DND-41 (cell line): ENCODE data around the gene ABCF2.

Experiments
- ATAC-seq: fragments of 200-7000 bp; cut with Tn5 transposase; 3 replicates; pipeline ENCODE4 v1.9.1; 2021; ENCODE audit warnings: low read depth; ENCODE audit not compliant: insufficient read depth
- DNase-seq: peaks from one replicate; pipeline ENCODE4 v3.0.0-alpha.2; 2020
- H2AFZ ChIP-seq: 2 replicates; pipeline ENCODE4 v1.6.0; 2012; ENCODE audit warnings: low read depth, low read length
- H3K27ac ChIP-seq: 2 replicates; pipeline ENCODE4 v1.5.1; 2012; ENCODE audit warnings: low read length, inconsistent platforms
- H3K27me3 ChIP-seq: fragments of 200-600 bp; sonication (generic); 2 replicates; pipeline ENCODE4 v1.6.0; 2012; ENCODE audit warnings: low read length, mild to moderate bottlenecking, inconsistent platforms; ENCODE audit not compliant: insufficient read depth, poor library complexity
- H3K36me3 ChIP-seq: 2 replicates; pipeline ENCODE4 v1.5.1; 2012; ENCODE audit warnings: low read length, inconsistent platforms; ENCODE audit not compliant: insufficient read depth
- H3K4me1 ChIP-seq: 2 replicates; pipeline ENCODE4 v1.5.1; 2012; ENCODE audit warnings: mild to moderate bottlenecking, low read length; ENCODE audit not compliant: insufficient read depth
- H3K4me2 ChIP-seq: 2 replicates; pipeline ENCODE4 v1.6.0; 2012; ENCODE audit warnings: mild to moderate bottlenecking, moderate library complexity, low read length, inconsistent platforms; ENCODE audit not compliant: insufficient read depth
- H3K4me3 ChIP-seq, 2 experiments: fragments of 200-600 bp in 1 of 2; shearing (Covaris generic) in 1 of 2; 2 replicates each; pipeline ENCODE4 v1.5.1; 2012 to 2016; ENCODE audit warnings: inconsistent platforms in 2 of 2, low read length in 2 of 2, mild to moderate bottlenecking in 2 of 2, low read depth in 1 of 2, moderate library complexity in 1 of 2
- H3K79me2 ChIP-seq: 2 replicates; pipeline ENCODE4 v1.6.0; 2012; ENCODE audit warnings: low read length, inconsistent platforms; ENCODE audit not compliant: insufficient read depth
- H3K9ac ChIP-seq: 2 replicates; pipeline ENCODE4 v1.6.0; 2012; ENCODE audit warnings: low read depth, mild to moderate bottlenecking, inconsistent platforms, low read length, moderate library complexity
- H3K9me3 ChIP-seq: 2 replicates; pipeline ENCODE4 v1.5.1; 2012; ENCODE audit warnings: low read length, moderate library complexity, mild to moderate bottlenecking, inconsistent platforms; ENCODE audit not compliant: insufficient read depth, severe bottlenecking
- H4K20me1 ChIP-seq: 2 replicates; pipeline ENCODE4 v1.6.0; 2012; ENCODE audit warnings: low read length; ENCODE audit not compliant: insufficient read depth
- EZH2 ChIP-seq: IDR thresholded peaks from 3 replicates; pipeline ENCODE4 v1.6.1; 2012; ENCODE audit warnings: borderline replicate concordance, low read depth, mild to moderate bottlenecking, moderate library complexity, low read length, inconsistent platforms; ENCODE audit not compliant: severe bottlenecking
- TF ChIP-seq, protein P1 (sequence below): IDR thresholded peaks from 2 replicates; pipeline ENCODE4 v1.5.1; 2012; ENCODE audit warnings: borderline replicate concordance, low read length, moderate library complexity, mild to moderate bottlenecking; ENCODE audit not compliant: poor library complexity, severe bottlenecking; ENCODE audit errors: extremely low read depth

ABCF2 gene

DNA sequence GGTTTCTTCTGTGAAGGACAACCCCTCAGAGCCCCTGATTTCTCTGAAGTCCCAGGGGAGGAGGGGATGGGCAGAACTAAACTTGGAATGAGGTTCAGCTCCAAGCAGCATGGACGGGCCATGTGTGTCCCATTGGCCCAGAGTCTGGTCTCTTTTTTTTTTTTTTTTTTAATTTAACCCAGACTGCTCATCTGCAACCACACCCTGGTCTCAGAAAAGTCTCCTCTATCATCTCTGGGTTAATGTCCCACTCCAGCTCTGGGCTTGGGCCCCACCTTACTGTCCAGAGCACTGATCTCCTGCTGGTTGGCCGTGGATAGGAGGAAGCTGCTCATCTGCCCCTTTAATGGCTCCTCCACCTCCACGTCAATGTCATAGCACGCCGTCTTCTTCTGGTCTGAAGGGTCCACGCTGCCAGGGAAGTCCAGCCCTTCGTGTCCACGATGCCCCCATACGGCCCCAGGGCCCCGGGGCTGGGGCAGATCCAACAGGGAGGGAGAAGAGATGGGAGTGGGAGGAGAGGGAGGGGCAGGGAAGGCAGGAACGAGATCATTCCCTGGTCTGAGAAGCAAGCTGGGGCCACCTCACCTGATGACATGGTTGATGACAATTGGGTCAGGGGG lies 12.9 kb upstream of the ABCF2 start:
- no peak overlapping the region for H3K9ac ChIP-seq
- DNase-seq (no peak), ATAC-seq (no peak)
- H3K9me3 ChIP-seq = no peaks in the 10 kb centered on the region
- TF ChIP-seq, protein P1, sequence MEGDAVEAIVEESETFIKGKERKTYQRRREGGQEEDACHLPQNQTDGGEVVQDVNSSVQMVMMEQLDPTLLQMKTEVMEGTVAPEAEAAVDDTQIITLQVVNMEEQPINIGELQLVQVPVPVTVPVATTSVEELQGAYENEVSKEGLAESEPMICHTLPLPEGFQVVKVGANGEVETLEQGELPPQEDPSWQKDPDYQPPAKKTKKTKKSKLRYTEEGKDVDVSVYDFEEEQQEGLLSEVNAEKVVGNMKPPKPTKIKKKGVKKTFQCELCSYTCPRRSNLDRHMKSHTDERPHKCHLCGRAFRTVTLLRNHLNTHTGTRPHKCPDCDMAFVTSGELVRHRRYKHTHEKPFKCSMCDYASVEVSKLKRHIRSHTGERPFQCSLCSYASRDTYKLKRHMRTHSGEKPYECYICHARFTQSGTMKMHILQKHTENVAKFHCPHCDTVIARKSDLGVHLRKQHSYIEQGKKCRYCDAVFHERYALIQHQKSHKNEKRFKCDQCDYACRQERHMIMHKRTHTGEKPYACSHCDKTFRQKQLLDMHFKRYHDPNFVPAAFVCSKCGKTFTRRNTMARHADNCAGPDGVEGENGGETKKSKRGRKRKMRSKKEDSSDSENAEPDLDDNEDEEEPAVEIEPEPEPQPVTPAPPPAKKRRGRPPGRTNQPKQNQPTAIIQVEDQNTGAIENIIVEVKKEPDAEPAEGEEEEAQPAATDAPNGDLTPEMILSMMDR = no peak
- TF ChIP-seq EZH2 = no peak
- H3K27ac ChIP-seq = no peak overlapping the region
- peaks cover 36% of the 10 kb centered on the region for H3K4me1 ChIP-seq
- no peak overlapping the region for H3K4me3 ChIP-seq
- peaks cover 44% of the 10 kb centered on the region for H4K20me1 ChIP-seq
- no peak overlapping the region for H2AFZ ChIP-seq
- H3K4me2 ChIP-seq = no peak overlapping the region
- H3K27me3 ChIP-seq = peaks cover 6% of the 10 kb centered on the region
- H3K79me2 ChIP-seq = peaks cover 21% of the 10 kb centered on the region
- peaks cover 44% of the 10 kb centered on the region for H3K36me3 ChIP-seq

DNA sequence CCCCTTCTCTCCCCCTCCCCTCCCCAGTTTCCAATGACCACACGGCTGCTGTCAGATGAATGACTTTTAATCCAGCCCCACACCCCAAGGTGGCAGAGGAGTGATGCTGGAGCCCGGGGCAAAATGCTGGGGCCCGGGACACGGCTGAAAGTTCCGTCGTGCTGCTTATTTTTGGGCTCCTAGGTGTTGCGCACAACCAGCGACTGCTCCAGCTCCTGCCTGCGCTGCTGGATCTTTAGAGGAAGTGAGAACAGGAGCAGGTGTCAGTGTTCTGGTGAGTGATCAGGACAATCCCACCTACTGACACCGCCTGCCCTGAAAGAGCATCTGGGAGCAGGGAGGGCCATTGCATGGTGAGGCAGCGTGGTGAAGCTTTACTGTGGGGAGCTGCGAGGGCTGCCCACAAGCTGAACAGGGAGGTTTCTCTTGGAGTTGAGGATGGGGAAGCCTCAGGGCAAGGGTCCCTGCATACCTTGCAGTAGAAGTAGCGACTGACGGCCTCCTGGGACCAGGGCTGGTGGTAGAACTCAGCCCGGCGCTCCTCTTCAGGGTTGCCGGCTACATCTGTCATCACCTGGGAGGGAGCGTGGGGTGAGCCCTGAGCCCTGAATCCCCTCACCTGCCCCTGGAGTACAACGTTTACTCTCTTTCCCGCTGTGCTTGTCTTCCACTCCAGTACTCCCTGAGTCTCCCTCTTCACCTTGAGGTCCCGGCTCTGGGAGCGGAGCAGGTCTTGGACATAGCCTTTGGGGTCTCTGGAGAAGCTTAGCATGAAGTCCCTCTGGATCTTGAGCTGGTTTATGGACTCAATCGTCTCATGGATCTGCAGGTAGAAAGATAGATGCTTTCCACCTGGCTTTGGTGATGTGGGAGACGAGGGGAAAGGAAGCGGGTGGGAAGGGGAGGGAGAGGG lies 12.2 kb upstream of the ABCF2 start:
- TF ChIP-seq, protein P1 = no peak
- TF ChIP-seq EZH2 = no peak
- Histone ChIP-seq H3K9ac (no peak overlapping the region), H3K27ac (no peak overlapping the region), H4K20me1 (peaks cover 47% of the 10 kb centered on the region), H3K79me2 (peaks cover 29% of the 10 kb centered on the region), H3K4me3 (no peak overlapping the region), H3K27me3 (no peaks in the 10 kb centered on the region), H3K4me1 (peaks cover 35% of the 10 kb centered on the region), H3K9me3 (no peaks in the 10 kb centered on the region), H3K36me3 (peaks cover 52% of the 10 kb centered on the region), H2AFZ (no peak overlapping the region), H3K4me2 (no peak overlapping the region)
- no peak for ATAC-seq
- DNase-seq = no peak

DNA sequence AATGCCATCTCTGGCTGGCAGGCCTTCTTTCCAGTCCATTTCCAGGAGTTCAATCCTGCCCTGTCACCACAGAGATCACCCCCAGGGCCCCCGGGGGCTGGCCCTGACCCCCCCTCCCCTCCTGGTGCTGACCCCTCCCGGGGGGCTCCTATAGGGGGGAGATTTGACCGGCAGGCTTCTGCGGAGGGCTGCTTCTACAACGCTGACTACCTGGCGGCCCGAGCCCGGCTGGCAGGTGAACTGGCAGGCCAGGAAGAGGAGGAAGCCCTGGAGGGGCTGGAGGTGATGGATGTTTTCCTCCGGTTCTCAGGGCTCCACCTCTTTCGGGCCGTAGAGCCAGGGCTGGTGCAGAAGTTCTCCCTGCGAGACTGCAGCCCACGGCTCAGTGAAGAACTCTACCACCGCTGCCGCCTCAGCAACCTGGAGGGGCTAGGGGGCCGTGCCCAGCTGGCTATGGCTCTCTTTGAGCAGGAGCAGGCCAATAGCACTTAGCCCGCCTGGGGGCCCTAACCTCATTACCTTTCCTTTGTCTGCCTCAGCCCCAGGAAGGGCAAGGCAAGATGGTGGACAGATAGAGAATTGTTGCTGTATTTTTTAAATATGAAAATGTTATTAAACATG lies 11.3 kb upstream of the ABCF2 start:
- no peak overlapping the region for H3K4me2 ChIP-seq
- H2AFZ ChIP-seq = no peak overlapping the region
- no peaks in the 10 kb centered on the region for H3K9me3 ChIP-seq
- TF ChIP-seq EZH2 = no peak
- TF ChIP-seq, protein P1 = no peak
- DNase-seq (no peak), ATAC-seq (no peak)
- H3K27me3 ChIP-seq = no peaks in the 10 kb centered on the region
- H4K20me1 ChIP-seq = peaks cover 50% of the 10 kb centered on the region
- no peak overlapping the region for H3K4me3 ChIP-seq
- peaks cover 35% of the 10 kb centered on the region for H3K4me1 ChIP-seq
- H3K36me3 ChIP-seq = peaks cover 57% of the 10 kb centered on the region
- H3K79me2 ChIP-seq = peaks cover 38% of the 10 kb centered on the region
- H3K9ac ChIP-seq = no peak overlapping the region
- no peak overlapping the region for H3K27ac ChIP-seq
